HepG2 (cell line): ENCODE measurements around the gene TEAD1. TPM values are rescaled to one million over a fixed set of nuclear protein-coding genes. Genes with fewer than 3 reads are reported as not detected.
A peak's percentile ranks its signal among the peaks of the same experiment; 100 is the strongest.

Experiments
- ATAC-seq: fragments of 200-7000 bp; cut with Tn5 transposase; 3 replicates; pipeline ENCODE4 v1.9.1; 2020; ENCODE audit warnings: mild to moderate bottlenecking, moderate library complexity
- BruUV-seq: library from RNA; stranded (reverse); fragments of 400-500 nt; replicated peaks from 2 replicates; lab custom pipeline; 2021; lab: Mats Ljungman, UMichigan
- CTCF ChIA-PET: fragments of 300-600 bp; formaldehyde crosslinking; extraction: SDS; loops from one replicate; lab custom pipeline; 2021; ENCODE audit warnings: low total read pairs, inconsistent platforms, low intra/inter-chr PET ratio; lab: Yijun Ruan, JAX
- POLR2A ChIA-PET: fragments of 350-600 bp; sonication (Branson Sonifier 250); formaldehyde crosslinking; loops from one replicate; lab custom pipeline; 2020; ENCODE audit warnings: antibody characterized with exemption, inconsistent platforms; lab: Yijun Ruan, JAX
- DNase-seq: peaks from one replicate; pipeline ENCODE4 v3.0.0-alpha.2; 2015; ENCODE audit warnings: low spot score
- FAIRE-seq: peaks from 3 replicates; lab custom pipeline; 2011; peaks lifted over from hg19 to GRCh38; lab: Jason Lieb, UNC
- H2AFZ ChIP-seq: one replicate; pipeline ENCODE4 v1.6.1; 2011; ENCODE audit warnings: low read length, inconsistent platforms
- H3K27ac ChIP-seq: fragments of 300-600 bp; 3 replicates; pipeline ENCODE4 v1.8.0; 2011; ENCODE audit warnings: mixed run types, mild to moderate bottlenecking, mixed read lengths, low read length, inconsistent platforms; ENCODE audit not compliant: insufficient read depth; ENCODE audit errors: extremely low read length
- H3K27me3 ChIP-seq, 2 experiments: fragments of 200-600 bp in 1 of 2; 2 replicates in 1 of 2; 3 replicates in 1 of 2; pipeline versions ENCODE4 v1.6.0 to v1.8.0; 2011; ENCODE audit warnings: low read length in 2 of 2, mild to moderate bottlenecking in 2 of 2, moderate library complexity in 2 of 2, inconsistent platforms in 1 of 2; ENCODE audit not compliant: insufficient read depth in 2 of 2, control insufficient read depth in 1 of 2
- H3K36me3 ChIP-seq, 2 experiments: fragments of 200-600 bp in 1 of 2; replicated peaks in 1 of 2; 2 replicates in 1 of 2; 3 replicates in 1 of 2; pipeline versions ENCODE4 v1.5.1 to v1.8.0; 2011; ENCODE audit warnings: low read length in 2 of 2, inconsistent platforms in 1 of 2; ENCODE audit not compliant: insufficient read depth in 2 of 2, control insufficient read depth in 1 of 2
- H3K4me1 ChIP-seq: 2 replicates; pipeline ENCODE4 v1.5.1; 2012; ENCODE audit warnings: low read length, inconsistent platforms; ENCODE audit not compliant: insufficient read depth
- H3K4me2 ChIP-seq: 2 replicates; pipeline ENCODE4 v1.6.0; 2011; ENCODE audit warnings: low read depth, low read length, inconsistent platforms
- H3K4me3 ChIP-seq, 3 experiments: fragments of 200-600 bp in 1 of 3; sonication (generic), shearing (Covaris generic) in 1 of 3; replicated peaks in 1 of 3; 2 replicates each; pipeline ENCODE4 v1.5.1; 2011 to 2016; ENCODE audit warnings: low read length in 3 of 3, inconsistent platforms in 2 of 3, low read depth in 2 of 3, mild to moderate bottlenecking in 2 of 3, control low read depth in 1 of 3, mixed read lengths in 1 of 3; ENCODE audit not compliant: insufficient read depth in 1 of 3
- H3K79me2 ChIP-seq: one replicate; pipeline ENCODE4 v1.6.1; 2011; ENCODE audit warnings: low read length, inconsistent platforms; ENCODE audit not compliant: insufficient read depth
- H3K9ac ChIP-seq: 2 replicates; pipeline ENCODE4 v1.6.0; 2011; ENCODE audit warnings: mild to moderate bottlenecking, low read depth, low read length, inconsistent platforms; ENCODE audit not compliant: insufficient read depth
- H3K9me3 ChIP-seq: 2 replicates; pipeline ENCODE4 v1.5.1; 2012; ENCODE audit warnings: mild to moderate bottlenecking, low read length
- H4K20me1 ChIP-seq: 2 replicates; pipeline ENCODE4 v1.6.0; 2011; ENCODE audit warnings: inconsistent platforms, mild to moderate bottlenecking, low read length, moderate library complexity; ENCODE audit not compliant: insufficient read depth
- MNT ChIP-seq: fragments of 450-650 bp; IDR thresholded peaks from 2 replicates; pipeline ENCODE4 v1.6.1; 2016
- ZNF280D ChIP-seq: sonication (generic); formaldehyde crosslinking; IDR thresholded peaks from 2 replicates; pipeline ENCODE4 v1.5.1; 2020; ENCODE audit warnings: mild to moderate bottlenecking, missing genetic modification reagents
- WGBS: methylation state at CpG from one replicate; pipeline ENCODE4 v1.1.6; 2017; ENCODE audit warnings: low lambda C conversion rate; 5-methylcytosine and 5-hydroxymethylcytosine counted together
- in situ Hi-C: cut with HindIII; loops from 2 replicates; pipeline ENCODE4 v1.10.0; 2017; ENCODE audit warnings: low pct_unique_long_range_greater_than_20kb; ENCODE audit not compliant: extremely low pct_ligation_motif_present
- intact Hi-C: fragments of 100-400 bp; cut with micrococcal nuclease; formaldehyde crosslinking; loops from one replicate; pipeline ENCODE4 v1.10.0; 2022; ENCODE audit not compliant: unreplicated experiment
- polyA plus RNA-seq, 8 experiments: library from polyadenylated mRNA; depleted of rRNA in 3 of 8; stranded (reverse) in 7 of 8; unstranded in 1 of 8; fragments of >200 nt; fragmentation: Illumina TruSeq in 4 of 8; extraction: Trizol in 4 of 8; gene quantifications; 2 replicates each; pipeline versions ENCODE4 v1.2.1 to v1.2.3, GENCODE V29; 2011 to 2016; ENCODE audit warnings: low read depth in 4 of 8, missing spikeins in 1 of 8, mixed read lengths in 1 of 8; ENCODE audit not compliant: insufficient read depth in 1 of 8
- total RNA-seq, 5 experiments: library from RNA; depleted of rRNA; stranded (reverse); fragments of >200 nt; fragmentation: Illumina TruSeq; extraction: Trizol; gene quantifications; 2 replicates each; pipeline ENCODE4 v1.2.3, GENCODE V29; 2016; ENCODE audit warnings: low read depth in 1 of 5

Gene TEAD1
- total and polyA plus RNA-seq, 2 of the 13 experiments (the other 11 are each of a cell fraction or from before 2014, with no cell fraction given): 20.1 to 30.5 TPM

DNA sequence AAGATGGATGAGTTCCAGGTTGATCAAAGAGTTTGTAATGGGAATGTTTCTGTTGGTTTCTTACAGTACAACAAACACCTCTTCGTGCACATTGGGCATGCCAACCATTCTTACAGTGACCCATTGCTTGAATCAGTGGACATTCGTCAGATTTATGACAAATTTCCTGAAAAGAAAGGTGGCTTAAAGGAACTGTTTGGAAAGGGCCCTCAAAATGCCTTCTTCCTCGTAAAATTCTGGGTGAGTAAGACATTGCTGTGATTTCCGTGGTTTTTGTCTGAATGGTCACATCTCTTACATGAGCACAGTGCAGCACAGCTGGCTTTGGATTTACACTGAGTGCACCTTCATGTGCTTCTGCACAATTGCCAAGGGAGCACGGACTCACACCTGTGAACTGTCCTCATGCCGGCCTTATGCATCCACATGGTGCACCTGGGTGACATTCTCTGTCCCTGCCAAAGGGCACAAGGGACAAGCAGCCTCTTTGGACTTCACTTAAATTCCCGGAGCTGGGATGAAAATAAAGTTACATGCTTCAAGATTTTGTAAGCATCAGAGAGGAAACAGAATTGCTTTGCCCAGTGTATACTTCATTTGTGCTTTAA lies 227.8 kb downstream of the TEAD1 start:
- Histone ChIP-seq H3K9ac (no peak overlapping the region), H3K9me3 (no peaks in the 10 kb centered on the region), H3K4me1 (peaks cover 33% of the 10 kb centered on the region), H2AFZ (no peak overlapping the region), H3K36me3 (peaks cover 12 to 32% of the 10 kb centered on the region in 2 experiments), H3K27ac (no peak overlapping the region), H3K27me3 (no peaks in the 10 kb centered on the region), H3K4me2 (no peak overlapping the region), H3K4me3 (no peak overlapping the region), H3K79me2 (no peaks in the 10 kb centered on the region), H4K20me1 (no peaks in the 10 kb centered on the region)
- BruUV-seq: no TSS peak
- CTCF ChIA-PET: no interaction called here
- FAIRE-seq (no peak), DNase-seq (no peak), ATAC-seq (no peak)
- WGBS: 96% methylated on average over 7 of the region's 7 CpGs
- in situ Hi-C loops: no loop called here
- POLR2A ChIA-PET: no interaction called here
- intact Hi-C loops: no loop called here
- peak; percentile 70 for TF ChIP-seq MNT
- no peak for TF ChIP-seq ZNF280D (CRISPR knock-in tag)
